ENCODE results near the gene FOCAD.

DNA sequence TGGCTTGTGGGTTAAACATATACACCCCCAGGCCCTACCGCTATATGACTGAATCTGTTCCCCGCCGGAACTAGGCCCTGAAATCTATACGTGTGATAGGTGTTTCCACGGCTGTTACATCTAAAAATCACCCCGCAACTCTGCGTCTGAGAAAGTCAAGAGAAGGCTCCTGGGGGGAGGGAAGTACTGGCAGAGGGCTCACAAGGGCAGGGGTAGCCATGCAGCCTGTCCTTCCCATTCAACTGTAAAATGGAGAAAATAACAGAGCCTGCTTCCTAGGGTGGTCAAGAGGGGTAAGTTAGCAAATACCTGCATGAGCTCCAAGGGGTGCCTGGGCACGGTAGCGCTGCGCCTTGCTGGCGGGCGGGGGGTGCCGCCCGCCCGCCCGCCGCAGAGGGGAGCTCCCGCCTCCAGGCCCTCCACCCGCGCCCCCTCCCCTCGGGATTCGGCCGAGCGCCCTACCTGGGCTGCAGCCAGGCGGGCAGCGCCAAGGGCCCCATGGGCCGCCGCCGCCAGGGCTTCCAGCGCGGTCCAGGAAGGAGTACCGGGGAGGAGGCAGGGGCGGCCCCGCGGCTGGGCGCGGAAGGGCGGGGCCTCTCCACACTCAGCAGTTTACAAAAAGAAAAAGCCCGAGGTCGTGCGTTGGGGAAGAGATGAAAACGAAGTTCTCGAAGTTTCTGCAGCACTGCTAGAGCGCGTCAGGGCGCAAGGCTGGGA is 347.2 kb downstream of the FOCAD start, which contains the start of gene HACD4:
- TF ChIP-seq, protein P1, sequence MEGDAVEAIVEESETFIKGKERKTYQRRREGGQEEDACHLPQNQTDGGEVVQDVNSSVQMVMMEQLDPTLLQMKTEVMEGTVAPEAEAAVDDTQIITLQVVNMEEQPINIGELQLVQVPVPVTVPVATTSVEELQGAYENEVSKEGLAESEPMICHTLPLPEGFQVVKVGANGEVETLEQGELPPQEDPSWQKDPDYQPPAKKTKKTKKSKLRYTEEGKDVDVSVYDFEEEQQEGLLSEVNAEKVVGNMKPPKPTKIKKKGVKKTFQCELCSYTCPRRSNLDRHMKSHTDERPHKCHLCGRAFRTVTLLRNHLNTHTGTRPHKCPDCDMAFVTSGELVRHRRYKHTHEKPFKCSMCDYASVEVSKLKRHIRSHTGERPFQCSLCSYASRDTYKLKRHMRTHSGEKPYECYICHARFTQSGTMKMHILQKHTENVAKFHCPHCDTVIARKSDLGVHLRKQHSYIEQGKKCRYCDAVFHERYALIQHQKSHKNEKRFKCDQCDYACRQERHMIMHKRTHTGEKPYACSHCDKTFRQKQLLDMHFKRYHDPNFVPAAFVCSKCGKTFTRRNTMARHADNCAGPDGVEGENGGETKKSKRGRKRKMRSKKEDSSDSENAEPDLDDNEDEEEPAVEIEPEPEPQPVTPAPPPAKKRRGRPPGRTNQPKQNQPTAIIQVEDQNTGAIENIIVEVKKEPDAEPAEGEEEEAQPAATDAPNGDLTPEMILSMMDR (IDR thresholded peaks at IDR 0.05), result no peak
- TF ChIP-seq POLR2A (IDR thresholded peaks at IDR 0.05), result no peak
